RWPE2 (cell line): ENCODE measurements around the gene MTLN.
"Not testable (repeated sequence)": the region's sequence is repeated elsewhere in the genome, so short reads cannot be mapped to it uniquely, and the experiment has no call there.

ENCODE experiments used
- ATAC-seq: fragments of 200-7000 bp; cut with Tn5 transposase; 3 replicates; pipeline ENCODE4 v1.9.1; 2021; ENCODE audit warnings: low read depth
- DNase-seq: peaks from one replicate; pipeline ENCODE4 v3.0.0-alpha.2; 2020; ENCODE audit warnings: low spot score
- H3K27ac ChIP-seq: fragments of 450-650 bp; 2 replicates; pipeline ENCODE4 v1.5.1; 2017; ENCODE audit warnings: mild to moderate bottlenecking; ENCODE audit not compliant: poor library complexity, severe bottlenecking
- H3K27me3 ChIP-seq: fragments of 250-450 bp; sonication (Bioruptor Pico); 2 replicates; pipeline ENCODE4 v1.5.1; 2021; ENCODE audit warnings: mild to moderate bottlenecking, moderate library complexity; ENCODE audit not compliant: insufficient read depth, poor library complexity, severe bottlenecking
- H3K36me3 ChIP-seq: fragments of 250-450 bp; sonication (Bioruptor Pico); 2 replicates; pipeline ENCODE4 v1.5.1; 2020; ENCODE audit warnings: low read depth, mild to moderate bottlenecking, moderate library complexity
- H3K4me1 ChIP-seq: fragments of 250-450 bp; sonication (Bioruptor Pico); 2 replicates; pipeline ENCODE4 v1.5.1; 2021; ENCODE audit warnings: mild to moderate bottlenecking, moderate library complexity; ENCODE audit not compliant: insufficient read depth, poor library complexity, severe bottlenecking
- H3K4me3 ChIP-seq: fragments of 250-450 bp; sonication (Bioruptor Pico); 2 replicates; pipeline ENCODE4 v1.5.1; 2021; ENCODE audit warnings: mild to moderate bottlenecking, moderate library complexity; ENCODE audit not compliant: severe bottlenecking
- H3K9me3 ChIP-seq: fragments of 250-450 bp; sonication (Bioruptor Pico); 2 replicates; pipeline ENCODE4 v1.5.1; 2021; ENCODE audit warnings: mild to moderate bottlenecking, moderate library complexity; ENCODE audit not compliant: severe bottlenecking
- TF ChIP-seq, protein P1 (sequence below): fragments of 450-650 bp; IDR thresholded peaks from one replicate; pipeline ENCODE4 v1.5.1; 2017; ENCODE audit warnings: mild to moderate bottlenecking, moderate library complexity; ENCODE audit not compliant: poor library complexity, severe bottlenecking

MTLN gene, protein sequence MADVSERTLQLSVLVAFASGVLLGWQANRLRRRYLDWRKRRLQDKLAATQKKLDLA

DNA sequence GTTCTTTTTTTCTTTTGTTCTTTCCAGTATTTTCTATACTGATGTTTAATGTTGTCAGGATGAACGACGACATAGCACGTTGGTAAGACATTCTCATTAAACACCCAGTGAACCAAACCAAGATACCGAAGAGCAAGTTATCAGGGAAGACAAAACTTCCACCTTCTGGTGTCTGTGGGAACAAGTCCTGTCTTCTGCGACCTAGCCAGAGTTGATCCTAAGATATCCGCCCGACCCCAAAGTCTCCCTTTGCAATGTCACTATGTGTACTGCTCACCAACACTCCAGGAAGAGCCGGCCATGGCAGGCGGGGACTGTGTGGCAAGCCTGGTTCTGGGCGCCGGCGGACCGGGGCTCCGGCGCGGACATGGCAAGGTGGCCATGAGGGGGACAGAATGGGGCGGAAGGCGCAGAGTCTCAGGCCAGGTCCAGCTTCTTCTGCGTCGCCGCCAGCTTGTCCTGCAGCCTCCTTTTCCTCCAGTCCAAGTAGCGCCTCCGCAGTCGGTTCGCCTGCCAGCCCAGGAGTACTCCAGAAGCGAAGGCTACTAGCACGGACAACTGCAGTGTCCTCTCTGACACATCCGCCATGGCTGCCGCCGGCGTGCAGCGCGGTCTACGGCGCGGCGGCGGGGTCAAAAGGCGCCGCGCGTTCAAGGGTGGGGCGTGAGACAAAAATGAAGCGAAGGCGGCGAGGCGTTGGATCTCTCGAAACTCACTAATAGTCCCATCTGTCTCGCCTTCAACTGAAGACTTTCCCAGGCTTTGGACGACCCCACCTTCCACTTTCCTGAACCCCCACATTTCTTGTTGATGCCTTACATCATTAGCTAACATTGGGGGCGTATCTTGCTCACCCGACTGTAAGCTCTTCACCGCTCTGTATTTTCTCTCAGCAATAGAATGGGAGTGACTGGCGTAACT lies at the start of gene MTLN:
MTLN (minus strand) TSS at position 610 of the 921 bp plus-strand sequence; CDS start at position 588, 22 bp downstream.
- Histone ChIP-seq H3K9me3 (peaks cover 5% of the 10 kb centered on the region), H3K36me3 (peaks cover 14% of the 10 kb centered on the region), H3K4me1 (peaks cover 5% of the 10 kb centered on the region), H3K4me3 (peak within 1 kb of the TSS; percentile 59), H3K27me3 (no peaks in the 10 kb centered on the region), H3K27ac (peak within 1 kb of the TSS; percentile 44)
- TF ChIP-seq, protein P1, sequence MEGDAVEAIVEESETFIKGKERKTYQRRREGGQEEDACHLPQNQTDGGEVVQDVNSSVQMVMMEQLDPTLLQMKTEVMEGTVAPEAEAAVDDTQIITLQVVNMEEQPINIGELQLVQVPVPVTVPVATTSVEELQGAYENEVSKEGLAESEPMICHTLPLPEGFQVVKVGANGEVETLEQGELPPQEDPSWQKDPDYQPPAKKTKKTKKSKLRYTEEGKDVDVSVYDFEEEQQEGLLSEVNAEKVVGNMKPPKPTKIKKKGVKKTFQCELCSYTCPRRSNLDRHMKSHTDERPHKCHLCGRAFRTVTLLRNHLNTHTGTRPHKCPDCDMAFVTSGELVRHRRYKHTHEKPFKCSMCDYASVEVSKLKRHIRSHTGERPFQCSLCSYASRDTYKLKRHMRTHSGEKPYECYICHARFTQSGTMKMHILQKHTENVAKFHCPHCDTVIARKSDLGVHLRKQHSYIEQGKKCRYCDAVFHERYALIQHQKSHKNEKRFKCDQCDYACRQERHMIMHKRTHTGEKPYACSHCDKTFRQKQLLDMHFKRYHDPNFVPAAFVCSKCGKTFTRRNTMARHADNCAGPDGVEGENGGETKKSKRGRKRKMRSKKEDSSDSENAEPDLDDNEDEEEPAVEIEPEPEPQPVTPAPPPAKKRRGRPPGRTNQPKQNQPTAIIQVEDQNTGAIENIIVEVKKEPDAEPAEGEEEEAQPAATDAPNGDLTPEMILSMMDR: no peak
- DNase-seq (no peak), ATAC-seq (peak; percentile 93)

DNA sequence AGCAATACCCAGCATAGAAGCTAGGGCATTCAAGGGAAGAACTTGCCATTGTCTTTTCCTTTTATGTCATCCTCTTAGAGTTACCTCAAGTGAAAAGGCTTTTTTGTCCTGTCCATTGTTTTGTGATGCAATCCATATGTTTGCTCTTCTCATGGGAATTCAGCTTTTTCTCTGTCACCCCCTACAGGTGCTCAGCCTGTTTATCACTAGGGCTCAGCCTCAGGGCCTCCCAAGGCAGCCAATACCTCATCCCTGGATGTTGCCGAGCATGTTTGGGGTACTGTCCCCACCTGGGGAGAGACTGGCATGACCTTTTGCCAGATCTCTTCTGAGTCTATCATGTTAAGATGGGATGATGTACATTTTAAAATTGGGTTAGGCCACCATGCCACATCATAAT lies 49.6 kb upstream of the MTLN start:
- H3K27me3 ChIP-seq, ATAC-seq: not testable (repeated sequence)

DNA sequence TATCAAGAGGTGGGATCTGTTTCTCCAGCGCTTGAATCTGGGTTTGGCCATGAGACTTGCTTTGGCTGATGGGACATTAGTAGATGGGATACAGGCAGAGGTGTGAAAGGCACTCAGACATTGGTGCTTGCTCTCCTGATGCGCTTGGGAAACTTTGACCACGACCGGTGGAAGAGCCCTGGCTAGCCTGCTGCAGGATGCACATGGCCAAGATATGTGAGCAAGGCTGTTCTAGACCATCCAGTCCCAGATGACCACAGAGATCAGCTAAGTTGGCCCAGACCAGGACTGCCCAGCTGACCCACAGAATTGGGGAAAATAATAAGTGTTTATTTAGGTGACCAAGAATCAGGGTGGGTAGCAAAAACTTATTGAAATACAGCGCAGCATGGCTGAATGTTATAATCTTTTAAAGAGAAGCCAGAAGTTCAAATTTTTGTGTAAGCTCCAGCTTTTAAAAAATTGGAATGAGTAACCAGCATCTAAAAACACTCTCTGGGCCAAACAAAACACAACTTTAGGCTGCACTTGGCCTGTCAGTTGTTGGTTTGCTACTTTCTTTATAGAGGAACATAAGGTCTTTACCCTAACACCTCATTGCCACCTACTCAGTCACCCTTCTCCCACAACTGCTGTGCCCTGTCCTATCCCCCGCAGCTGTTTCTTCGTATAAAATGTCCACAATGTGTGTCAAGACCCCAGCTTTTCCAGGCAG lies 35.9 kb upstream of the MTLN start:
- not testable (repeated sequence) for H3K4me1 ChIP-seq, DNase-seq, H3K27ac ChIP-seq, H3K36me3 ChIP-seq, H3K4me3 ChIP-seq, H3K27me3 ChIP-seq, H3K9me3 ChIP-seq, ATAC-seq

More for the DNA sequence above, 49.6 kb upstream of the MTLN start:
- DNase-seq, H3K4me1 ChIP-seq, H3K27ac ChIP-seq, H3K4me3 ChIP-seq, H3K9me3 ChIP-seq, H3K36me3 ChIP-seq: not testable (repeated sequence)

DNA sequence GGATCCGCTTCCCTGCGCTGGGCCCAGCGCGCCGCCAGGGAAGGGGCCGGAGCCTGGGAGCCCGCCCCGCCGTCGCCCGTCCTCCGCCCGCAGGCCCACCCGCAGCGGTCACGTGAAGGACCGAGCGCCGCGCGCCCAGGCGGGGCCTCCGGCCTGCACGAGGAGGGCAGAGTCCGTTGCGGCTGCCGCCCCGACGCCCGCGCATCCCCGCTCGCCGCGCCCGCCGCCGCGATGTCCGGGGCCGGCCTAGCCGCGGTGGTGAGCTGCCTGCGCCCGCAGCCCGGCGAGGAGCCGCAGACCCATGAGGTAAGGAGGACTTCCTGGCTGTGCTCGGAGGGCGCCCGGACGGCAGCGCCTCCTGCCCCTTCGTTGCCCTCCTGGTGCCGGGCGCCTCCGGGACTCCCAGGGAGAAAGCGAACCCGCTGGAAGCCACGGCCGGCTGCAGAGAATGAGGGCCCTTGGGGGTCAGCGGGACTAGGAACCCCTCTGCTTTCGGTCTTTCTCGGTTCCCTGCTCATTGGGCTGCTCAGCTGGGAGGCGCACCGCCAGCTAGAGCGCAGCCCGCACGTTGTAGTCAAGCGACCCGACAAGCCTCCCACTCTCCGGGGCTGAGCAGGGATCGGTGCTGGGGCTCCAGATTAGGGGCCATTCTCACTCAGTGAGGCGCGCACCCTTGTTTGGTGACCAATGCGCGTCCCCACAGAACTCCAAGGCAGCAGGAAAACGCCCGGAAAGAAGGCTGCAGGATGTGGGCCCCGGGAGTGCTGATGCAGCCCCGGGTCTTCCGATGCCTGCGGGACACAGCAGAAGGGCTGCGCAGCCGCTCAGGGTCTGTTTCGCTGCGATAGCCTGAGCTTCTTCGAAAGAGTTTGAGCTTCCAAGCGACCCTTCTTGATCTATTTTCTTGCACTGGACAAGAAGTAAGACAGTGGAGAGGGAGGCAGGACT lies 33.4 kb upstream of the MTLN start:
- H3K27me3 ChIP-seq, DNase-seq, H3K27ac ChIP-seq, H3K4me1 ChIP-seq, ATAC-seq, H3K9me3 ChIP-seq, H3K36me3 ChIP-seq, H3K4me3 ChIP-seq: not testable (repeated sequence)

DNA sequence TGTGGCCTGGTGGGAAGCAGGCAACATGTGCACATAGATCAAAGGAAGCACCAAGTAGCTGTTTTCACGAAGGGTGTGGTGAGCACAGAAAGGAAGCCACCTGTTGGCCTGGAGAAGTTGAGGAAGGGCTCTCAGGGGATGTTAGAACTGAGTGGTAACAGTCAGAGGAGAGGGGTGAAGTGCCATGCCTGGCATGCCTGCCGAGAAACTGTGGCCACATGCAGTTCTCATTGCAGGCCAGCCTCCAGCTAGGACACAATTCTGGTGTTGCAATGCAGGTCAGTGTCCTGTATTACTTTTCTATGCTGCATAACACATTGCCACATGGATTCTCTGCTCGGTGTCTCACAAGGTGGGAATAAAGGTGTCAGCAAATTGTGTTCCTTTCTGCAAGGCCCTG lies 30.9 kb upstream of the MTLN start:
- not testable (repeated sequence) for ATAC-seq

DNA sequence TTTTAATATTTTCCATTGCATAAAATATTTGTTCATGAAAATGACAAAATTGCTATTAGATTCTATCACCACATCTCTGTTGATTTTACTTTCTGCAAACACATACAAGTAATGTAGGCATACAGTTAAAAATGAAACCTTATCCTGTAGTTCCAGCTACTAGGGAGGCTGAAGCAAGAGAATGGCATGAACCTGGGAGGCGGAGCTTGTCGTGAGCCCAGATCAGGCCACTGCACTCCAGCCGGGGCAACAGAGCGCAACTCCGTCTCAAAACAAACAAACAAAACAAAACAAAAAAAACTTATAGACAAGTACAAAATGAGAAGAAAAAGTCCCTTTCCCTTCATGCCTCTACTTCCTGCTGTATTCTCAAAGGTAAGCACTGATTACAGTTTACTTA lies 22.2 kb upstream of the MTLN start:
- H3K36me3 ChIP-seq, H3K27me3 ChIP-seq, H3K4me1 ChIP-seq, H3K27ac ChIP-seq, ATAC-seq, H3K4me3 ChIP-seq, DNase-seq, H3K9me3 ChIP-seq: not testable (repeated sequence)

More for the DNA sequence above, 30.9 kb upstream of the MTLN start:
- not testable (repeated sequence) for H3K4me3 ChIP-seq, H3K27ac ChIP-seq, H3K27me3 ChIP-seq, DNase-seq, H3K9me3 ChIP-seq, H3K36me3 ChIP-seq, H3K4me1 ChIP-seq

DNA sequence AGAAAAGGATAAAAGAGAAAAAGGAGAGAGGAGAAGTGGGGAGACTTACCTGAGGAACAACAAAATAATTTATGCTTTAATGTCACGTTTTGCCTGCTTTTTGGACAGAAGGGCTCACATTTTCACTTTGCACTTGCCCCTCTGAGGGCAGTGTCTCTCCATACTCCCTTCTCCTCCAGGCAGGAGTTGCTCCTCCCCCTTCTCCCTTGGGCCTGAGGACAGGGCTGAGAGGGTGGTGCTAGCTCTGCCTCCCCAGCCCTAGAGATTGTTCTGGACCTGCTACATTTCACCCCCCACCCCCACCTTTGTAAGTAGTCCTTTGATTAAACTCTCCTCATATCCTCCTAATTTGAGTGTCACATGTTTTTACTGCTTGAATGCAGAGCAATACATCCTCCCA lies 17.5 kb upstream of the MTLN start:
- not testable (repeated sequence) for H3K36me3 ChIP-seq, DNase-seq, H3K9me3 ChIP-seq, H3K27me3 ChIP-seq, H3K27ac ChIP-seq, H3K4me1 ChIP-seq, ATAC-seq, H3K4me3 ChIP-seq

DNA sequence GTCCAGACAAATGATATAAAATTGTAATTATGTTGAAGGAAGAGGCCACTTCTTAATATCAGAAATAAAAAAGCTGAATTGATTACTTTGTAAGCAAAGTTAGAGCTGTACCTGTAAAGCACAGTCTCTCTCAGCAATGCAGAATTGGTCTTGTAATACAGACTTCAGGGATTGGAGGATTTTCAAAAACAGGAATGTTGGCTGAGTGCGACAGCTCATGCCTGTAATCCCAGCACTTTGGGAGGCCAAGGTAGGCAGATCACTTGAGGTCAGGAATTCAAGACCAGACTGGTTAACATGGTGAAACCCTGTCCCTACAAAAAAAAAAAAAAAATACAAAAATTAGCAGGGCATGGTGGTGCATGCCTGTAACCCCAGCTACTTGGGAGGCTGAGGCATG lies 10.3 kb upstream of the MTLN start:
- ATAC-seq, DNase-seq: not testable (repeated sequence)

More for the DNA sequence above, 10.3 kb upstream of the MTLN start:
- H3K27ac ChIP-seq, H3K4me3 ChIP-seq, H3K27me3 ChIP-seq, H3K9me3 ChIP-seq, H3K36me3 ChIP-seq, H3K4me1 ChIP-seq: not testable (repeated sequence)
